Stimulated activated CD4-positive, alpha-beta T cell treated with anti-CD3 and anti-CD28 coated beads, Interleukin-4, amount 100 ng/mL, for 24 hours (primary cell): Measurements from ENCODE around the gene TRIM77.
"Not testable (repeated sequence)": the region's sequence is repeated elsewhere in the genome, so short reads cannot be mapped to it uniquely, and the experiment has no call there.

Experiments
- DNase-seq: peaks from one replicate; pipeline ENCODE4 v3.0.0-alpha.2; 2020

TRIM77 gene, protein sequence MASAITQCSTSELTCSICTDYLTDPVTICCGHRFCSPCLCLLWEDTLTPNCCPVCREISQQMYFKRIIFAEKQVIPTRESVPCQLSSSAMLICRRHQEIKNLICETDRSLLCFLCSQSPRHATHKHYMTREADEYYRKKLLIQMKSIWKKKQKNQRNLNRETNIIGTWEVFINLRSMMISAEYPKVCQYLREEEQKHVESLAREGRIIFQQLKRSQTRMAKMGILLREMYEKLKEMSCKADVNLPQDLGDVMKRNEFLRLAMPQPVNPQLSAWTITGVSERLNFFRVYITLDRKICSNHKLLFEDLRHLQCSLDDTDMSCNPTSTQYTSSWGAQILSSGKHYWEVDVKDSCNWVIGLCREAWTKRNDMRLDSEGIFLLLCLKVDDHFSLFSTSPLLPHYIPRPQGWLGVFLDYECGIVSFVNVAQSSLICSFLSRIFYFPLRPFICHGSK

DNA sequence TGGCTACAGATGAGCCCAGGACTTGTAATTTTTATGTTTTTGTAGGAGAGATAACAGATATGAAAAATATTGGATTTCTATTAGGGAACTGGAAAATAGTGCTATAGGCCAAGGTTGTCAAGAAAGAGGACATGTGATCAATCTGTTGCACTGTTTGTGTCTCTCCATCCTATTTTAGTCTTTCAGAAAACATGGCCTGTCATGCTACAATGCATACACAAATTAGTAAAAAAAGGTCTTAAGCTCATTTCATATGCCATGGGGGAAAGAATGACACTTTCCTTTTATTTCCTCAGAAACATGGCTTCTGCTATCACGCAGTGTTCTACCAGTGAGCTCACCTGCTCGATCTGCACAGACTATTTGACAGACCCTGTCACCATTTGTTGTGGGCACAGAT lies at the start of gene TRIM77:
TRIM77 (plus strand) TSS at position 301 of the 400 bp plus-strand sequence; CDS start at position 301, 0 bp downstream.
- not testable (repeated sequence) for DNase-seq

GRCh38 chr11:89667001-89667400 lies 43.1 kb upstream of the TRIM77 start:
- DNase-seq: no peak

GRCh38 chr11:89668158-89668557 lies 41.9 kb upstream of the TRIM77 start:
- DNase-seq: not testable (repeated sequence)

GRCh38 chr11:89669586-89669985 lies 40.5 kb upstream of the TRIM77 start:
- DNase-seq: not testable (repeated sequence)

DNA sequence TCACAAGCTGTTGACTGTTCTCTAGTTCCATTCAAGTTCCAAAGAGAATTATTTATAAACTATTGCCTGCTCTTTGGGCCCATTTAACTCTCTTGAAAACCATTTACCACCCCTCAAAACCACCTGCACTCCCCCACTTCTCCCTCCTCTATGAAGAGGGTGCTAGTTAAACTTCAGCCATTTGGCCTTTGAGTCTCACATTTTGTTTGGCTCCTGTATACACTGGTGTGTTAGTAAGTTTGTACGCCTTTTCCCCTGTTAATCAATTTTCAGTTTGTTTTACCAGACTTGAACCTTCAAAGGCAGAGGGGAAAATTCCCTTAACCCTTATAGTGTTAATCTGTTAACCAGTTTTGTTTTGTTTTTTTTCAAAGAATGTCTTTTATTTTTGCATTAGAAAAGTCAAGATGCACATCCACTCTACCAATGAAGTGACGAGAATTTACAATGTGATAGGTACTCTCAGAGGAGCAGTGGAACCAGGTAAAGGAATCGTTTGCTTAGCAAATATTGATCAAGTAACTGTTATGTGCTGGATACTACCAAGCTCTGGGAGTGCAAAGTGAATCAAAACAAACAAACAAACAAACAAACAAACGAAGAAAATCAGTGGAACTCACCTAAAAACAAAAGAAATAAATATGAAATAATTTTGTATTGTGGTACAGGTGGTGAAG lies 40.0 kb upstream of the TRIM77 start:
- DNase-seq: not testable (repeated sequence)

GRCh38 chr11:89672547-89672946 lies 37.6 kb upstream of the TRIM77 start:
- not testable (repeated sequence) for DNase-seq

DNA sequence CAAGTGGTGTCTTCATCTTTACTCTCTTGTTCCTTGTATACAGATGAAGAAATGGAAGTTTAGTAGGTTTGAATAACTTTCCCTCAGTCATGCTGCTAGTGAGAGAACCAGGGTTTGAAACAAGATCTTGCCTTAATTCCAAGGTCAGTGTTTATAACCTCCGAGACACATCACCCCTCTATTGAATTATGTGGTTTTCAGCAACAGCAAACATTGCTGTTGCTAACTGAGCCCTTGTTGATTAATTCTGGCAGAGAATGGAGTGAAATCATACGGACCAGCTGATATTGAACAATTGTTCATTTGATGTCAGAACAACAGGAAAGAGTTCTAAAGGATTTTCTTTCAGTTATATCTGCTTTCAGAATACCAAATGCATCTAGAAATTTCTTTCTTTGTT lies 36.7 kb upstream of the TRIM77 start:
- not testable (repeated sequence) for DNase-seq

- DNase-seq: not testable (repeated sequence)
These were observed 34.7 kb upstream of the TRIM77 start for GRCh38 chr11:89675383-89675782.

- not testable (repeated sequence) for DNase-seq
These were observed 34.2 kb upstream of the TRIM77 start for GRCh38 chr11:89675948-89676347.

DNA sequence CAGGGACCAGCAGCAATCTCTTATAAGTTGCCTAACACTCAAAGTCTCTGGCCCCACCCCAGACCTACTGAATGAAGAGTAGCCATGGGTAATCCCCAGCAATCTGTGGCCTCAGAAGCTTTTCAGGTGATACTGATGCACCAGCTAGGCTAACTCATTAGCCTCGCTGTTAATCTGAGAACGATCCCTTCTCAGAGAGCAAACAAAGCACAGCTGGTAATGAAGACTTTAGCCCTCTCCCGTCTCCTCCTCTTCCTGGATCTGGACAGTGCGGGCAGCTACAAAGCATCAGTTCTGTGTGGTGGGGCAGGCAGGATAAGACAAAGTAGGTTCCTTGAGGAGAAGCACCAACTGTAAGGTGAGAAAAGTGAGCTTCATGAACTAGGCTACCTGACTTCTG lies 3.0 kb upstream of the TRIM77 start:
- not testable (repeated sequence) for DNase-seq

- DNase-seq: not testable (repeated sequence)
These were observed 14.9 kb downstream of the TRIM77 start for GRCh38 chr11:89724866-89725498.

GRCh38 chr11:89730215-89730614 lies 20.1 kb downstream of the TRIM77 start:
- not testable (repeated sequence) for DNase-seq

- DNase-seq: no peak
These were observed 26.5 kb downstream of the TRIM77 start for GRCh38 chr11:89736566-89736965.

GRCh38 chr11:89737116-89737515 lies 27.0 kb downstream of the TRIM77 start:
- DNase-seq: no peak

GRCh38 chr11:89741406-89741805 lies 31.3 kb downstream of the TRIM77 start:
- not testable (repeated sequence) for DNase-seq

GRCh38 chr11:89744158-89744557 lies 34.1 kb downstream of the TRIM77 start:
- not testable (repeated sequence) for DNase-seq

DNA sequence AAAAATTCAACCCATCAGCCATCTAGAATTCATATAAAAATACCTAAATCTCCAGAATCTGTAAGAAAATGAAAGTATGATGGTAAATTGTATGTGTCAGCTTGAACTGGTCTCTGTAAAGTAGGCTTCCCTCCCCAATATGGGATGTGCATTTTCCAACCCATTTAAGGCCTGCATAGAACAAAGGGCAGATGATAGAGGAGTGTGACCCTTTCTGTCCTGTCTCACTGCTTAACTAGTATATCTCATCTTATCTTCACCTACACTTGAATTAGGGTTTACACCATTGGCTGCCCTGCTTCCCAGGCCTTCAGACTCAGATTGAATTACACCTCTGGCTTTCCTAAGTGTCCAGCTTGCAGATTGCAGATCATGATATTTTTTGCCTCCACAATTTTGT lies 40.7 kb downstream of the TRIM77 start:
- not testable (repeated sequence) for DNase-seq
